GM23338 (cell line): ENCODE measurements around the gene SLC9C2. TPM values are rescaled to one million over a fixed set of nuclear protein-coding genes. Genes with fewer than 3 reads are reported as not detected.

Experiments
- ATAC-seq: fragments of 200-7000 bp; cut with Tn5 transposase; 3 replicates; pipeline ENCODE4 v1.9.1; 2020
- DNase-seq: peaks from one replicate; pipeline ENCODE4 v3.0.0-alpha.2; 2015; ENCODE audit warnings: low spot score
- H2AFZ ChIP-seq: fragments of 200-600 bp; sonication (generic); 2 replicates; pipeline ENCODE4 v1.8.0; 2016; ENCODE audit warnings: antibody characterized with exemption, mild to moderate bottlenecking, moderate library complexity
- H3F3A ChIP-seq: fragments of 200-600 bp; sonication (generic); replicated peaks from 2 replicates; pipeline ENCODE4 v1.8.0; 2017; ENCODE audit warnings: antibody characterized with exemption, mixed run types, low read depth
- H3K27ac ChIP-seq: fragments of 200-600 bp; sonication (generic); 2 replicates; pipeline ENCODE4 v1.6.1; 2016; ENCODE audit warnings: low read depth
- H3K27me3 ChIP-seq: fragments of 200-600 bp; sonication (generic); 2 replicates; pipeline ENCODE4 v1.8.0; 2016; ENCODE audit warnings: mild to moderate bottlenecking, mixed run types, moderate library complexity; ENCODE audit not compliant: insufficient read depth
- H3K36me3 ChIP-seq: fragments of 200-600 bp; sonication (generic); 2 replicates; pipeline ENCODE4 v1.8.0; 2016; ENCODE audit warnings: mild to moderate bottlenecking; ENCODE audit not compliant: insufficient read depth
- H3K4me1 ChIP-seq: fragments of 200-600 bp; sonication (generic); 2 replicates; pipeline ENCODE4 v1.8.0; 2016; ENCODE audit warnings: mild to moderate bottlenecking, moderate library complexity; ENCODE audit not compliant: insufficient read depth
- H3K4me2 ChIP-seq: fragments of 200-600 bp; sonication (generic); 2 replicates; pipeline ENCODE4 v1.7.1; 2017; ENCODE audit warnings: mixed run types
- H3K4me3 ChIP-seq: fragments of 200-600 bp; sonication (generic); 2 replicates; pipeline ENCODE4 v1.6.1; 2016; ENCODE audit warnings: mixed run types
- H3K79me2 ChIP-seq: fragments of 200-600 bp; sonication (generic); replicated peaks from 2 replicates; pipeline ENCODE4 v1.8.0; 2017; ENCODE audit warnings: mild to moderate bottlenecking; ENCODE audit not compliant: insufficient read depth
- H3K9me2 ChIP-seq: fragments of 200-600 bp; sonication (generic); 2 replicates; pipeline ENCODE4 v1.8.0; 2017; ENCODE audit not compliant: insufficient read depth
- H4K20me1 ChIP-seq: fragments of 200-600 bp; sonication (generic); replicated peaks from 2 replicates; pipeline ENCODE4 v1.8.0; 2017; ENCODE audit warnings: mild to moderate bottlenecking; ENCODE audit not compliant: insufficient read depth
- H3K27ac Mint-ChIP-seq: 2 replicates; pipeline ENCODE4 v1.8.0; 2020; ENCODE audit warnings: inconsistent platforms, mild to moderate bottlenecking, moderate library complexity, mixed read lengths
- H3K27me3 Mint-ChIP-seq: 3 replicates; pipeline ENCODE4 v1.8.0; 2022; ENCODE audit warnings: low read depth, mild to moderate bottlenecking, moderate library complexity, mixed read lengths, inconsistent platforms; ENCODE audit not compliant: insufficient read depth, poor library complexity
- H3K36me3 Mint-ChIP-seq: 3 replicates; pipeline ENCODE4 v1.8.0; 2021; ENCODE audit warnings: low read depth, mild to moderate bottlenecking, inconsistent platforms, moderate library complexity, mixed read lengths
- H3K4me1 Mint-ChIP-seq: 3 replicates; pipeline ENCODE4 v1.8.0; 2020; ENCODE audit warnings: mild to moderate bottlenecking, inconsistent platforms, mixed read lengths
- H3K4me3 Mint-ChIP-seq: 3 replicates; pipeline ENCODE4 v1.8.0; 2021; ENCODE audit warnings: moderate library complexity, mild to moderate bottlenecking, inconsistent platforms, mixed read lengths
- H3K9me3 Mint-ChIP-seq: 3 replicates; pipeline ENCODE4 v1.8.0; 2020; ENCODE audit warnings: moderate library complexity, mild to moderate bottlenecking, inconsistent platforms, mixed read lengths
- NANOG ChIP-seq: IDR thresholded peaks from 2 replicates; pipeline ENCODE4 v1.6.1; 2016; ENCODE audit warnings: antibody characterized with exemption, borderline replicate concordance
- POLR2AphosphoS5 ChIP-seq: IDR thresholded peaks from 2 replicates; pipeline ENCODE4 v1.6.1; 2016; ENCODE audit warnings: antibody characterized with exemption, low read depth
- STAT1 ChIP-seq: IDR thresholded peaks from one replicate; pipeline ENCODE4 v1.6.1; 2016; ENCODE audit warnings: antibody characterized with exemption; ENCODE audit not compliant: unreplicated experiment
- ZNF114 ChIP-seq: fragments of 250-450 bp; sonication (Bioruptor Pico); IDR thresholded peaks from 2 replicates; pipeline ENCODE4 v1.5.0; 2020; ENCODE audit warnings: mild to moderate bottlenecking, moderate library complexity
- polyA plus RNA-seq: library from polyadenylated mRNA; unstranded; fragments of >200 nt; fragmentation: Nextera tagmentation; extraction: Ambion mirVana; gene quantifications from 2 replicates; pipeline ENCODE4 v1.2.1, GENCODE V29; 2016
- total RNA-seq: library from RNA; depleted of rRNA; stranded (reverse); fragments of >200 nt; shearing (Covaris generic); gene quantifications from 2 replicates; pipeline ENCODE4 v1.2.3, GENCODE V29; 2014
- TF ChIP-seq, protein P1 (sequence below): fragments of 250-450 bp; sonication (Bioruptor Pico); IDR thresholded peaks from 2 replicates; pipeline ENCODE4 v1.5.0; 2020; ENCODE audit warnings: mild to moderate bottlenecking, moderate library complexity

SLC9C2 gene
- total and polyA plus RNA-seq, 2 experiments from 2014 or later: not detected

DNA sequence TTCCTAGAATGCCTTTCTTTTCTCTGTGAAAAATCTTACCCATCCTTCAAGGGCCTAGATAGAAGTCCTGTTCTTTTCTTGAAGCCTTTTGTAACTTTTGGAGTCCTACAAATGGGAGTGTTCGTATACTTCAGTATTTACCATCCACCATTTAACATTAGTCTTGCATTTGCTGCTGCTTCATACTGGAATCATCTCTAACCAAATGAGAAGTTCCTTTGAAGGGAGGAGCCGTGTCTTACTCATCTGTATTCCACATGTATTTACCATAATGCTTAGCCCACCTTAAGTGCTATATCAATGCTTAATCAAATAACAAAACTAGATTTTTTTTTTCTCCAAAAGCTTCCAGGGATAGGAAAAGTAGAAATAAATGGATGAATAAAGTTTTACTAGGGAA is 118.6 kb downstream of the SLC9C2 start (continued):
- TF ChIP-seq, protein P1, sequence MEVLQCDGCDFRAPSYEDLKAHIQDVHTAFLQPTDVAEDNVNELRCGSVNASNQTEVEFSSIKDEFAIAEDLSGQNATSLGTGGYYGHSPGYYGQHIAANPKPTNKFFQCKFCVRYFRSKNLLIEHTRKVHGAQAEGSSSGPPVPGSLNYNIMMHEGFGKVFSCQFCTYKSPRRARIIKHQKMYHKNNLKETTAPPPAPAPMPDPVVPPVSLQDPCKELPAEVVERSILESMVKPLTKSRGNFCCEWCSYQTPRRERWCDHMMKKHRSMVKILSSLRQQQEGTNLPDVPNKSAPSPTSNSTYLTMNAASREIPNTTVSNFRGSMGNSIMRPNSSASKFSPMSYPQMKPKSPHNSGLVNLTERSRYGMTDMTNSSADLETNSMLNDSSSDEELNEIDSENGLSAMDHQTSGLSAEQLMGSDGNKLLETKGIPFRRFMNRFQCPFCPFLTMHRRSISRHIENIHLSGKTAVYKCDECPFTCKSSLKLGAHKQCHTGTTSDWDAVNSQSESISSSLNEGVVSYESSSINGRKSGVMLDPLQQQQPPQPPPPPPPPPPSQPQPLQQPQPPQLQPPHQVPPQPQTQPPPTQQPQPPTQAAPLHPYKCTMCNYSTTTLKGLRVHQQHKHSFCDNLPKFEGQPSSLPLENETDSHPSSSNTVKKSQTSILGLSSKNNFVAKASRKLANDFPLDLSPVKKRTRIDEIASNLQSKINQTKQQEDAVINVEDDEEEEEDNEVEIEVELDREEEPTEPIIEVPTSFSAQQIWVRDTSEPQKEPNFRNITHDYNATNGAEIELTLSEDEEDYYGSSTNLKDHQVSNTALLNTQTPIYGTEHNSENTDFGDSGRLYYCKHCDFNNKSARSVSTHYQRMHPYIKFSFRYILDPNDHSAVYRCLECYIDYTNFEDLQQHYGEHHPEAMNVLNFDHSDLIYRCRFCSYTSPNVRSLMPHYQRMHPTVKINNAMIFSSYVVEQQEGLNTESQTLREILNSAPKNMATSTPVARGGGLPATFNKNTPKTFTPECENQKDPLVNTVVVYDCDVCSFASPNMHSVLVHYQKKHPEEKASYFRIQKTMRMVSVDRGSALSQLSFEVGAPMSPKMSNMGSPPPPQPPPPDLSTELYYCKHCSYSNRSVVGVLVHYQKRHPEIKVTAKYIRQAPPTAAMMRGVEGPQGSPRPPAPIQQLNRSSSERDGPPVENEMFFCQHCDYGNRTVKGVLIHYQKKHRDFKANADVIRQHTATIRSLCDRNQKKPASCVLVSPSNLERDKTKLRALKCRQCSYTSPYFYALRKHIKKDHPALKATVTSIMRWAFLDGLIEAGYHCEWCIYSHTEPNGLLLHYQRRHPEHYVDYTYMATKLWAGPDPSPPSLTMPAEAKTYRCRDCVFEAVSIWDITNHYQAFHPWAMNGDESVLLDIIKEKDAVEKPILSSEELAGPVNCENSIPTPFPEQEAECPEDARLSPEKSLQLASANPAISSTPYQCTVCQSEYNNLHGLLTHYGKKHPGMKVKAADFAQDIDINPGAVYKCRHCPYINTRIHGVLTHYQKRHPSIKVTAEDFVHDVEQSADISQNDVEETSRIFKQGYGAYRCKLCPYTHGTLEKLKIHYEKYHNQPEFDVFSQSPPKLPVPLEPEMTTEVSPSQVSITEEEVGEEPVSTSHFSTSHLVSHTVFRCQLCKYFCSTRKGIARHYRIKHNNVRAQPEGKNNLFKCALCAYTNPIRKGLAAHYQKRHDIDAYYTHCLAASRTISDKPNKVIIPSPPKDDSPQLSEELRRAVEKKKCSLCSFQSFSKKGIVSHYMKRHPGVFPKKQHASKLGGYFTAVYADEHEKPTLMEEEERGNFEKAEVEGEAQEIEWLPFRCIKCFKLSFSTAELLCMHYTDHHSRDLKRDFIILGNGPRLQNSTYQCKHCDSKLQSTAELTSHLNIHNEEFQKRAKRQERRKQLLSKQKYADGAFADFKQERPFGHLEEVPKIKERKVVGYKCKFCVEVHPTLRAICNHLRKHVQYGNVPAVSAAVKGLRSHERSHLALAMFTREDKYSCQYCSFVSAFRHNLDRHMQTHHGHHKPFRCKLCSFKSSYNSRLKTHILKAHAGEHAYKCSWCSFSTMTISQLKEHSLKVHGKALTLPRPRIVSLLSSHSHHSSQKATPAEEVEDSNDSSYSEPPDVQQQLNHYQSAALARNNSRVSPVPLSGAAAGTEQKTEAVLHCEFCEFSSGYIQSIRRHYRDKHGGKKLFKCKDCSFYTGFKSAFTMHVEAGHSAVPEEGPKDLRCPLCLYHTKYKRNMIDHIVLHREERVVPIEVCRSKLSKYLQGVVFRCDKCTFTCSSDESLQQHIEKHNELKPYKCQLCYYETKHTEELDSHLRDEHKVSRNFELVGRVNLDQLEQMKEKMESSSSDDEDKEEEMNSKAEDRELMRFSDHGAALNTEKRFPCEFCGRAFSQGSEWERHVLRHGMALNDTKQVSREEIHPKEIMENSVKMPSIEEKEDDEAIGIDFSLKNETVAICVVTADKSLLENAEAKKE (CRISPR knock-in tag): no peak

DNA sequence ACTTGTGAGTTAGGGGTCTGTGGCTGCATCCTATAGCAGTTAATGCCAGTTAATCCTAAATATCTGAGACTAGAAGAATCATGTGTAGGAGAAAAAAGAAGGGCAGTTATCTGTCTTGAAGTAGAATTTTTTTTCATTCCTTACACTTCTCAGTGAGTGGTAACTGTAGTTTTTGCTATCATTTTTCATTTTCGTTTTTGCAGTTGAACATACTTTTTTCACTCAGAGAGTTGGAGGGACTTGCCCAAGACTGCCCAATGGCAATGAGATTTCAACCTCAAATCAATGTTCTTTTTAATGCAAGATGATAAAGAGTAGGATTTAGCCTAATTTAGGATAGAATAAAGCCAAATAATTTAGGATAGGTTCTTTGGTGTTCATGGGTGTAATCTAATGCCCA is 120.2 kb downstream of the SLC9C2 start:
- DNase-seq (no peak), ATAC-seq (no peak)
- Histone ChIP-seq H3K27ac (no peak overlapping the region), H3K79me2 (peaks cover 49% of the 10 kb centered on the region), H3F3A (0 out of 2 replicates have a peak, but pooled peaks cover 10% of the 10 kb centered on the region), H3K4me2 (no peak overlapping the region), H2AFZ (no peak overlapping the region), H4K20me1 (peaks cover 35% of the 10 kb centered on the region), H3K4me3 (no peak overlapping the region), H3K36me3 (peaks cover 77% of the 10 kb centered on the region), H3K4me1 (peaks cover 17% of the 10 kb centered on the region), H3K27me3 (no peaks in the 10 kb centered on the region), H3K9me2 (no peaks in the 10 kb centered on the region)
- H3K9me3 Mint-ChIP-seq: no peaks in the 10 kb centered on the region; the same call in 2 of the 3 replicates
- H3K27ac Mint-ChIP-seq: no peak overlapping the region
- H3K4me1 Mint-ChIP-seq: peaks cover 18% of the 10 kb centered on the region
- H3K4me3 Mint-ChIP-seq: no peak overlapping the region
- peaks cover 94% of the 10 kb centered on the region for H3K36me3 Mint-ChIP-seq
- no peak for TF ChIP-seq STAT1
- no peak for TF ChIP-seq NANOG
- TF ChIP-seq POLR2AphosphoS5: no peak
- no peak for TF ChIP-seq ZNF114
- H3K27me3 Mint-ChIP-seq: peaks cover 7% of the 10 kb centered on the region
